Osteocyte (in vitro differentiated cells): ENCODE data around the gene NT5DC2. TPM values are rescaled to one million over a fixed set of nuclear protein-coding genes. Genes with fewer than 3 reads are reported as not detected.

Source experiments
- DNase-seq: peaks from one replicate; pipeline ENCODE4 v3.0.0; 2021; ENCODE audit warnings: mixed read lengths; ENCODE audit not compliant: unreplicated experiment; ENCODE audit errors: extremely low spot score
- H3K27ac Mint-ChIP-seq: one replicate; pipeline ENCODE4 v1.8.0; 2021; ENCODE audit warnings: mild to moderate bottlenecking, mixed read lengths; ENCODE audit not compliant: unreplicated experiment
- H3K27me3 Mint-ChIP-seq: one replicate; pipeline ENCODE4 v1.8.0; 2021; ENCODE audit warnings: mixed read lengths; ENCODE audit not compliant: unreplicated experiment
- H3K36me3 Mint-ChIP-seq: one replicate; pipeline ENCODE4 v1.8.0; 2021; ENCODE audit warnings: mixed read lengths; ENCODE audit not compliant: unreplicated experiment
- H3K4me1 Mint-ChIP-seq: one replicate; pipeline ENCODE4 v1.8.0; 2021; ENCODE audit warnings: mixed read lengths; ENCODE audit not compliant: unreplicated experiment
- H3K4me3 Mint-ChIP-seq: one replicate; pipeline ENCODE4 v1.8.0; 2021; ENCODE audit warnings: mild to moderate bottlenecking, moderate library complexity, mixed read lengths; ENCODE audit not compliant: unreplicated experiment
- H3K9me3 Mint-ChIP-seq: one replicate; pipeline ENCODE4 v1.8.0; 2021; ENCODE audit warnings: mixed read lengths; ENCODE audit not compliant: unreplicated experiment
- total RNA-seq: library from RNA; stranded (reverse); gene quantifications from 2 replicates; pipeline ENCODE4 v1.2.1, GENCODE V29; 2021
- TF ChIP-seq, protein P1 (sequence below): fragments of 200-600 bp; sonication (generic); IDR thresholded peaks from 2 replicates; pipeline ENCODE4 v1.5.0; 2021; ENCODE audit warnings: antibody characterized with exemption, mild to moderate bottlenecking, moderate library complexity

The NT5DC2 gene
- total RNA-seq, 1 donor from 2014 or later: 178 TPM

DNA sequence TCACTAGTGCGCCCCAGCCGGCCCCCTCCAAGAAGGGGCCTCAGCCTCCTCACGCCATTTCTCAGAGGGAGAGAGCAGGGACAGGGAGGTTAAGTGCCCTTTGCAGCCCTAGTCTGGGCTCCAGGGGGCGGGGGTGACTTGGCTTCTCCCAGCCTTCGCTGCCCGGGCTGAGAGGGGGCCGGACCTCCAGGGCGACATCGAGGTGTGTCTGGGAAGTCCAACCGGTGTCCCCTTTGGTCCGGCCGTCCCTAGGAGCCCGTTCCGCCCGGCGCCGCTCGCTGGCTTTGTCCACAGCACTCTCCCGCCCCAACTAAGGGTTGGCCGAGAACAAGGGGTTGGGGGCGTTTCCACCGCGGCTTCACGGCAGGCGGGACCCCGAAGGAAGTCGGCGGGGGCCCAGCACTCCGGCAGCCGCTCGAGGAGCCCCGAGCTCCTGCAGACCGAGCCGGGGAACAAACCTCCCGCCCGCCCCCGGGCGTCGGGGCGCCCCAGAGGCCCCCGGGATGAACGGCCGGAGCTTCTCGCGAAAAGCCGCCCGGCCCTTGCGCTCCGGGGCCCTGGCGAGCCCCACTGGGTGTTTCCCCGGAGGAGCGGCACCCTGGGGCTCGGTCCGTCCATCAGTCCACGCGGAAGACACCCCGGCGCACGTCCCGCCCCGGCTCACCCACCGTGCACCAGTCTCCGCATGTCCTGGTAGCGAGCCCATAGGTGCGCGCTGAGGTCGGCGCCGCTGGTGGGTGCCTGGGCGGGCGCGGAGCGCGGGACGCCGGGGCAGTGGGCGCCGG lies 627 bp downstream of the NT5DC2 start:
- Mint-ChIP-seq H3K4me3 (peak overlapping the region; percentile 81), H3K4me1 (peaks cover 36% of the 10 kb centered on the region), H3K9me3 (no peaks in the 10 kb centered on the region), H3K27me3 (no peaks in the 10 kb centered on the region), H3K36me3 (peaks cover 9% of the 10 kb centered on the region), H3K27ac (peak overlapping the region; percentile 75)
- TF ChIP-seq, protein P1, sequence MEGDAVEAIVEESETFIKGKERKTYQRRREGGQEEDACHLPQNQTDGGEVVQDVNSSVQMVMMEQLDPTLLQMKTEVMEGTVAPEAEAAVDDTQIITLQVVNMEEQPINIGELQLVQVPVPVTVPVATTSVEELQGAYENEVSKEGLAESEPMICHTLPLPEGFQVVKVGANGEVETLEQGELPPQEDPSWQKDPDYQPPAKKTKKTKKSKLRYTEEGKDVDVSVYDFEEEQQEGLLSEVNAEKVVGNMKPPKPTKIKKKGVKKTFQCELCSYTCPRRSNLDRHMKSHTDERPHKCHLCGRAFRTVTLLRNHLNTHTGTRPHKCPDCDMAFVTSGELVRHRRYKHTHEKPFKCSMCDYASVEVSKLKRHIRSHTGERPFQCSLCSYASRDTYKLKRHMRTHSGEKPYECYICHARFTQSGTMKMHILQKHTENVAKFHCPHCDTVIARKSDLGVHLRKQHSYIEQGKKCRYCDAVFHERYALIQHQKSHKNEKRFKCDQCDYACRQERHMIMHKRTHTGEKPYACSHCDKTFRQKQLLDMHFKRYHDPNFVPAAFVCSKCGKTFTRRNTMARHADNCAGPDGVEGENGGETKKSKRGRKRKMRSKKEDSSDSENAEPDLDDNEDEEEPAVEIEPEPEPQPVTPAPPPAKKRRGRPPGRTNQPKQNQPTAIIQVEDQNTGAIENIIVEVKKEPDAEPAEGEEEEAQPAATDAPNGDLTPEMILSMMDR: no peak
- DNase-seq: peak; percentile 82

DNA sequence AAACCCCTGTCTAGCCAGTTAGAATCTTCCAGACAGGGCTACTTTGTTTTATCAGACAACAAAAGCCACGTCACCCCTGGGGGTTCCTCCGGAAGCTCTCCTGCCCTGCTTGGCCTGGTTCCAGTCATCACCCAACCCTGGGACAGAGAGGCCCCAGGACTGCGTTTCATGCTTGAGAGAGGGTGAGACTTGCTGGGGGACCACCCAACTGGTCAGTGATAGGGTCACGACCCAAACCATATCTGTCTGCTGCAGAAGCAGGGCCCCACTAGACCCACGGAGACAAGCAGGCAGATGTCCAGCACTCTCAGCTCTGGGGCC lies 1.2 kb downstream of the NT5DC2 start:
- TF ChIP-seq, protein P1: no peak
- peaks cover 30% of the 10 kb centered on the region for H3K4me1 Mint-ChIP-seq
- H3K4me3 Mint-ChIP-seq: peak overlapping the region; percentile 81
- peak overlapping the region; percentile 75 for H3K27ac Mint-ChIP-seq
- H3K9me3 Mint-ChIP-seq: no peaks in the 10 kb centered on the region
- peak; percentile 80 for DNase-seq
- no peaks in the 10 kb centered on the region for H3K27me3 Mint-ChIP-seq
- peaks cover 14% of the 10 kb centered on the region for H3K36me3 Mint-ChIP-seq

DNA sequence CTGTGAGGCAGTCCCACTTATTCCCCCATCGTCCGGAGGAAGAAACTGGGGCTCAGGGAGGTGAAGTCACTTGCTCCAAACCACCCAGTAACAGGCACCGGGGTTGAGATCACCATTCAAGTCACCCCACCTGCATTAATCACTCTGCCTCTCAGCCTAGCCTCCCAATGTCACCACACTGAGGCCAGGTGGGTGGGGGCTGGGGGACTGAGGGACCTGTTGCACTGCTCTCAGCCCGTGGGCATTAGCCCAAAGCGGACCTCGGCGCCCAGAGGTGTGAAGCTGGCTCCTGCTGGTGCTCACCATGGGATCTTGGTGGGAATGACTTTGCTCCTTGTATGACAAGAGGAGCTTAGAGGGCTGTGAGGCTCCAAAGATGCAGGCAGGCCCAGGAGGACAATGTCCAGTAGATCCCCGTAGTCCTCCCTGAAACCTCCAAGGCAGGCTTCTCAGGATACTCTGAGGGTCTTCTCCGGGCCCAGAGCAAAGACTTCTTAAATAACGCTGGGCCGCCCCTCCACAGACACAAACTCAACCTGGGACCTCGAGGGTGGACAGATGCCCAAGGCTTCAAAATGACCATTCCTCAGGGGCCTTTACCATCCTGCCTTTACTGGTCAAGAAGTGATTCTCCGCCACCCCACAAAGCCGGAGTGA lies 1.7 kb downstream of the NT5DC2 start:
- H3K27me3 Mint-ChIP-seq: no peaks in the 10 kb centered on the region
- TF ChIP-seq, protein P1: no peak
- peak overlapping the region; percentile 75 for H3K27ac Mint-ChIP-seq

DNA sequence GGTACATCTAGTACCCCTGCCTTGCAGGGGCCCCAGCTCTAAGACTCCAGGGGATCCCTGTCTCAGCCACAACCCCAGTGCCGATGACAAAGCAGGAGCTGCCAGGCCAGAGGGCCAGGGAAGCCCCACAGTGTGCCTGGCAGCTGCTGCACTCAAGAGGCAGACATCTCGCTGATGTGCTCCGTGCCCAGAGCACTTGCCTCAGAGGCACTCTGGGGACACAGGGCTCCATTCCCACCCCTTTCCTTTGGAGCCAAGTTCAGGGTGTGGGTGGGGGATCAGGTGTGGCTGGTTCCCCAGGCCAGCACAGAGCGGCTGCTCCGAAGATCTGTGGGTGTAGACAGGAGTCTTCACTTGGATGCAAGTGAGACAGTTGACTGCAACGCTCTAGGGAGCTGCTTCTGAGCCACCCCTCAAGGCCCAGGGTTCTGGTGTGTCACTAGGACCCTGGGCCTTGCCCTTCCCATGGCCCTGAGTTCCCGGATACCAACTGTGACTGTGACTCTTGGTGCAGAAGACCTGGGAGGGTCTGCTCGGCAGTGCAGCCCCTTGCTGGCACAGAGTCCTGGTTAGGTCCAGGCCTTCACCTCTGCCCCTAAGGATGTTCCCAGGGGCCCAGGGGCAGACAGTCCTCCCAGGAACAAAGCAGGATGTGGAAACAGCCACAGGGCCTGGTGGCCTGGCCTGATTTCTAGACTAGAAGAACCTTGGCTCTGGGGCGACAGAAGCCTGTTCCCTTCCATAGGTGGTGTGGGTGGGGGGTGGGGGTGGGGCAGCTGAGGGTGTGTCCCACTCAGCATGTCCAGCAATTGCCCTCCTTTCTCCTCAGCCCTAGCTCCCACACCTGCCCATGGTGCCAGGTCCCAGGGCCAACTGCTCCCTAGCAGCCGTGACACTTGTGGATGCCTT lies 2.5 kb downstream of the NT5DC2 start:
- Mint-ChIP-seq H3K4me1 (peaks cover 26% of the 10 kb centered on the region), H3K27ac (no peak overlapping the region), H3K36me3 (peaks cover 13% of the 10 kb centered on the region), H3K27me3 (no peaks in the 10 kb centered on the region), H3K4me3 (no peak overlapping the region), H3K9me3 (no peaks in the 10 kb centered on the region)
- TF ChIP-seq, protein P1: no peak
- peak; percentile 59 for DNase-seq

More for the DNA sequence above, 1.7 kb downstream of the NT5DC2 start:
- peaks cover 26% of the 10 kb centered on the region for H3K4me1 Mint-ChIP-seq
- H3K36me3 Mint-ChIP-seq: peaks cover 15% of the 10 kb centered on the region
- no peaks in the 10 kb centered on the region for H3K9me3 Mint-ChIP-seq
- peak overlapping the region; percentile 81 for H3K4me3 Mint-ChIP-seq
- peak; percentile 80 for DNase-seq
